Neural progenitor cell (in vitro differentiated cells): ENCODE measurements around the gene LINGO1.

Experiments
- CTCF ChIP-seq: fragments of 200-600 bp; sonication (generic); IDR thresholded peaks from 2 replicates; pipeline ENCODE4 v1.5.1; 2017; ENCODE audit warnings: antibody characterized with exemption, mild to moderate bottlenecking
- EZH2phosphoT487 ChIP-seq: fragments of 200-600 bp; sonication (generic); IDR thresholded peaks from 2 replicates; pipeline ENCODE4 v1.6.1; 2017; ENCODE audit warnings: antibody characterized with exemption

GRCh38 chr15:77658304-77658703 lies 25.6 kb upstream of the LINGO1 start:
- no peak for TF ChIP-seq CTCF
- TF ChIP-seq EZH2phosphoT487: no peak
